ENCODE measurements around the gene DCPS.

GRCh38 chr11:126370016-126370415 lies 66.2 kb downstream of the DCPS start:
- TF ChIP-seq PREB (CRISPR knock-in tag; IDR thresholded peaks at IDR 0.05; ENCODE audit: borderline replicate concordance): no peak
- TF ChIP-seq, protein P1, sequence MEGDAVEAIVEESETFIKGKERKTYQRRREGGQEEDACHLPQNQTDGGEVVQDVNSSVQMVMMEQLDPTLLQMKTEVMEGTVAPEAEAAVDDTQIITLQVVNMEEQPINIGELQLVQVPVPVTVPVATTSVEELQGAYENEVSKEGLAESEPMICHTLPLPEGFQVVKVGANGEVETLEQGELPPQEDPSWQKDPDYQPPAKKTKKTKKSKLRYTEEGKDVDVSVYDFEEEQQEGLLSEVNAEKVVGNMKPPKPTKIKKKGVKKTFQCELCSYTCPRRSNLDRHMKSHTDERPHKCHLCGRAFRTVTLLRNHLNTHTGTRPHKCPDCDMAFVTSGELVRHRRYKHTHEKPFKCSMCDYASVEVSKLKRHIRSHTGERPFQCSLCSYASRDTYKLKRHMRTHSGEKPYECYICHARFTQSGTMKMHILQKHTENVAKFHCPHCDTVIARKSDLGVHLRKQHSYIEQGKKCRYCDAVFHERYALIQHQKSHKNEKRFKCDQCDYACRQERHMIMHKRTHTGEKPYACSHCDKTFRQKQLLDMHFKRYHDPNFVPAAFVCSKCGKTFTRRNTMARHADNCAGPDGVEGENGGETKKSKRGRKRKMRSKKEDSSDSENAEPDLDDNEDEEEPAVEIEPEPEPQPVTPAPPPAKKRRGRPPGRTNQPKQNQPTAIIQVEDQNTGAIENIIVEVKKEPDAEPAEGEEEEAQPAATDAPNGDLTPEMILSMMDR (IDR thresholded peaks at IDR 0.05): no peak
- TF ChIP-seq, protein P2, sequence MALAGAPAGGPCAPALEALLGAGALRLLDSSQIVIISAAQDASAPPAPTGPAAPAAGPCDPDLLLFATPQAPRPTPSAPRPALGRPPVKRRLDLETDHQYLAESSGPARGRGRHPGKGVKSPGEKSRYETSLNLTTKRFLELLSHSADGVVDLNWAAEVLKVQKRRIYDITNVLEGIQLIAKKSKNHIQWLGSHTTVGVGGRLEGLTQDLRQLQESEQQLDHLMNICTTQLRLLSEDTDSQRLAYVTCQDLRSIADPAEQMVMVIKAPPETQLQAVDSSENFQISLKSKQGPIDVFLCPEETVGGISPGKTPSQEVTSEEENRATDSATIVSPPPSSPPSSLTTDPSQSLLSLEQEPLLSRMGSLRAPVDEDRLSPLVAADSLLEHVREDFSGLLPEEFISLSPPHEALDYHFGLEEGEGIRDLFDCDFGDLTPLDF (CRISPR knock-in tag; IDR thresholded peaks at IDR 0.05): no peak
